ENCODE data around the gene INTS6. TPM values are rescaled to one million over a fixed set of nuclear protein-coding genes. Genes with fewer than 3 reads are reported as not detected.

Gene INTS6
- total RNA-seq, 4 donors from 2014 or later = 24.3 to 34.5 (median 28.9) TPM

- no peak overlapping the region for H3K4me3 ChIP-seq
- H3K9me3 ChIP-seq = no peaks in the 10 kb centered on the region
- no peak overlapping the region for H3K27ac ChIP-seq (replicated peaks in 1 of 4)
- 89% methylated on average over 2 of the region's 2 CpGs for WGBS
- DNase-seq (ENCODE audit: extremely low spot score) = no peak
- H3K27me3 ChIP-seq = no peaks in the 10 kb centered on the region
- intact Hi-C loops (cut with DNase I) = no loop called here
- H3K4me1 ChIP-seq = peaks cover 0 to under 1% (median 0%) of the 10 kb centered on the region in 4 donors
- TF ChIP-seq POLR2AphosphoS5 (IDR thresholded peaks at IDR 0.05) = no peak
- no peak for TF ChIP-seq POLR2A (IDR thresholded peaks at IDR 0.05; ENCODE audit: low read depth)
- no peak for TF ChIP-seq EP300 (IDR thresholded peaks at IDR 0.05)
- no peak for TF ChIP-seq CTCF (IDR thresholded peaks at IDR 0.05)
- no peaks in the 10 kb centered on the region for H3K36me3 ChIP-seq
Observed at GRCh38 chr13:51326777-51327176, 126.1 kb downstream of the INTS6 start.

- intact Hi-C loops (cut with DNase I) = no loop called here
- H3K4me1 ChIP-seq = peaks cover 0 to 5% (median 0%) of the 10 kb centered on the region in 4 donors
- no peaks in the 10 kb centered on the region for H3K36me3 ChIP-seq
- no peaks in the 10 kb centered on the region for H3K27me3 ChIP-seq
- no peaks in the 10 kb centered on the region for H3K9me3 ChIP-seq
- no peak overlapping the region for H3K4me3 ChIP-seq
- TF ChIP-seq POLR2AphosphoS5 (IDR thresholded peaks at IDR 0.05) (no peak), POLR2A (IDR thresholded peaks at IDR 0.05; ENCODE audit: low read depth) (no peak), CTCF (IDR thresholded peaks at IDR 0.05) (no peak), EP300 (IDR thresholded peaks at IDR 0.05) (no peak)
- WGBS = 95% methylated on average over 6 of the region's 6 CpGs
- no peak for DNase-seq (ENCODE audit: extremely low spot score)
- H3K27ac ChIP-seq (replicated peaks in 1 of 4) = no peak overlapping the region
Observed at GRCh38 chr13:51325837-51326236, 127.0 kb downstream of the INTS6 start.

GRCh38 chr13:51324714-51325420, 128.0 kb downstream of the INTS6 start:
- no peaks in the 10 kb centered on the region for H3K9me3 ChIP-seq
- intact Hi-C loops (cut with DNase I) = no loop called here
- DNase-seq (ENCODE audit: extremely low spot score) = no peak
- H3K27me3 ChIP-seq = no peaks in the 10 kb centered on the region
- H3K4me1 ChIP-seq = peaks cover 0 to 5% (median 0%) of the 10 kb centered on the region in 4 donors
- no peak overlapping the region for H3K4me3 ChIP-seq
- WGBS = 83% methylated on average over 12 of the region's 14 CpGs
- TF ChIP-seq CTCF (IDR thresholded peaks at IDR 0.05) = no peak
- TF ChIP-seq EP300 (IDR thresholded peaks at IDR 0.05) = no peak
- TF ChIP-seq POLR2AphosphoS5 (IDR thresholded peaks at IDR 0.05) = no peak
- TF ChIP-seq POLR2A (IDR thresholded peaks at IDR 0.05; ENCODE audit: low read depth) = no peak
- H3K27ac ChIP-seq (replicated peaks in 1 of 4) = no peak overlapping the region
- H3K36me3 ChIP-seq = no peaks in the 10 kb centered on the region

- TF ChIP-seq POLR2A (IDR thresholded peaks at IDR 0.05; ENCODE audit: low read depth) (no peak), POLR2AphosphoS5 (IDR thresholded peaks at IDR 0.05) (no peak), EP300 (IDR thresholded peaks at IDR 0.05) (no peak), CTCF (IDR thresholded peaks at IDR 0.05) (no peak)
- Histone ChIP-seq H3K9me3 (no peaks in the 10 kb centered on the region), H3K4me3 (no peak overlapping the region), H3K4me1 (peaks cover 0 to 5% (median 0%) of the 10 kb centered on the region in 4 donors), H3K27ac (replicated peaks in 1 of 4) (no peak overlapping the region), H3K27me3 (no peaks in the 10 kb centered on the region), H3K36me3 (no peaks in the 10 kb centered on the region)
- 81% methylated on average over 5 of the region's 5 CpGs for WGBS
- no peak for DNase-seq (ENCODE audit: extremely low spot score)
- intact Hi-C loops (cut with DNase I) = no loop called here
Observed at GRCh38 chr13:51323824-51324511, 128.9 kb downstream of the INTS6 start.

Measured in esophagus muscularis mucosa (tissue), 4 donors.